Fibroblast of skin of abdomen (primary cell): ENCODE results near the gene AGER.
"Not testable (repeated sequence)": the region's sequence is repeated elsewhere in the genome, so short reads cannot be mapped to it uniquely, and the experiment has no call there.

Experiments used
- DNase-seq: peaks from one replicate; pipeline ENCODE4 v3.0.0-alpha.2; 2013

Gene AGER

GRCh38 chr6:32198866-32199265 lies 14.8 kb upstream of the AGER start:
- no peak for DNase-seq

DNA sequence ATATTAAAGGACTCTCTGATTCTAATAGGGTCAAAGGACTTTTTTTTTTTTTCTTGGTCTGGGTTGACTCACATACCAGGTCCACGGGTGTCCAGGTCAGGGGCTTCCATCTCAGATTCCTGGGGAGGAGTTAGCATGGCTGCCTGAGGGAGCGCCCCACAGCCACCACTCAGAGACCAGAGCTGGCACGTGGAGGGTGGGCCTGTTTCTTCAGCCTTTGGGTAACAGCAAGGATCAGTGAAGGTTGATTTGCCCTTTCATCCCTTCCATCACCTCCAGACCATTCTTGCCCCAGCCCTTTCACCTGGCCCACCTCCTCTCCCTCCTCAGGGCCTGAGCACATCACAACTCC lies 14.3 kb upstream of the AGER start:
- no peak for DNase-seq

- DNase-seq = no peak
Observed at GRCh38 chr6:32196682-32197616, 12.9 kb upstream of the AGER start.

- DNase-seq = peak; percentile 86
Observed at GRCh38 chr6:32195902-32196681, 12.0 kb upstream of the AGER start.

DNA sequence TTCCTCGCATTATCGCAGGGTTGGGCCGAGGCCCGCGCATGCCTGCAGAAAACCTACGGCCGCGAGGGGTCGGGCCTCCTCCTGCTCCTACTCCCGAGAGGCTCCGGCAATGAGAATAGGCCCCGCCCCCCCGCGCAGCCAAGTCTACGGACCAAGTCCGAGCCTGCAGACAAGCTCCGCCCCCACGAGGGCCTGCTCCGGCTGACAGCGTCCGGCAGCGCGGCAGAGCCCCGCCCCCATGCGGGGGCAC lies 11.5 kb upstream of the AGER start:
- peak; percentile 100 for DNase-seq

- DNase-seq = peak; percentile 58
Observed at GRCh38 chr6:32194825-32195651, 11.0 kb upstream of the AGER start.

DNA sequence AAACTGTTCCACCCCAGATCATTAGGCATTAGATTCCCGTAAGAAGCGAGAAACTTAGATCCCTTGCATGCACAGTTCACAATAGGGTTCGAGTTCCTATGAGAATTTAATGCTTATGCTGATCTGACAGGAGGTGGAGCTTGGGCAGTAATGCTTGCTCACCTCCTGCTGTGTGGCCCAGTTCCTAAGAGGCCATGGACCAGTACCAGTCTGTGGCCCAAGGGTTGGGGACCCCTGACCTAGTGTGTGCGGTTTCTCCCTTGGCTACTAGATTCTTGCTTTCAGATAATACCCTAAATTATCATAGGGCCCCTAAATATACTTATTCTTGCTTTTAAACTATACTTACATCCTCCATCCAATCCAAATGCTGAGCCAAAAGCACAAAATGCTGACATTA lies 10.3 kb upstream of the AGER start:
- no peak for DNase-seq

DNA sequence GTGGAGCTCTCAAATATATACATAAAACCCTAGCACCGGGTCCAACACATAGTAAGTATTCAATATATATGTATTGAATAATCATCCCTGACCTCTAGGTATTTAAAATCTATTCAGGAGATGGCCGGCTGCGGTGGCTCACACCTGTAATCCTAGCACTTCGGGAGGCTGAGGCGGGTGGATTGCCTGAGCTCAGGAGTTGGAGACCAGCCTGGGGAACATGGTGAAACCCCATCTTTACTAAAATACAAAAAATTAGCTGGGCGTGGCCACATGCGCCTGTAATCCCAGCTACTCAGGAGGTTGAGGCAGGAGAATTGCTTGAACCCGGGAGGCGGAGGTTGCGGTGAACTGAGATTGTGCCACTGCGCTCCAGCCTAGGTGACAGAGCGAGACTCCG lies 9.0 kb upstream of the AGER start:
- not testable (repeated sequence) for DNase-seq

DNA sequence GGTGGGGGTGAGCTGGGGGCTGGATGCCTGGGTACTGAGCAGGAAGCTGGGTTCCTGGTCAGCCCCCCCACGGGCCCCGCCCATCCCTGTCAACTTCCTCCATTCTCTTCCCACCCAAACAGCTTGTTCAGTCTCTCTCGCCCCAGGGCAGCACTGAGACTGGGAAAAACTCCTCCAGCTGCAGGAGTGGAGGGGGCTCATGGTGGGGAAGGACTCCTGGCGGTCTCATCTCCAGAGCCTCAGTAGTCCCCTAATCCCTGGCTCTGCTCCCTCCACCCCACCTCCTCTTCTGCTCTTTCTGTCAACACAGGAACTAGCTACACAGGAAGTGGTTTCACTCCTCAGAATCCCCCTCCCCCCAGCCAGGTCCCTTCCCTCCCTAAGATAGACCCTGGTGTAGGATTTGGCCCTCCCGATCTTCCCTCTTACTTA lies 8.6 kb upstream of the AGER start, which contains the start of gene GPSM3:
Gene GPSM3, minus strand, starts transcription at position 36 of the 432 bp plus-strand sequence. CDS start 130 bp downstream, outside the sequence.
- DNase-seq = peak; percentile 64

DNA sequence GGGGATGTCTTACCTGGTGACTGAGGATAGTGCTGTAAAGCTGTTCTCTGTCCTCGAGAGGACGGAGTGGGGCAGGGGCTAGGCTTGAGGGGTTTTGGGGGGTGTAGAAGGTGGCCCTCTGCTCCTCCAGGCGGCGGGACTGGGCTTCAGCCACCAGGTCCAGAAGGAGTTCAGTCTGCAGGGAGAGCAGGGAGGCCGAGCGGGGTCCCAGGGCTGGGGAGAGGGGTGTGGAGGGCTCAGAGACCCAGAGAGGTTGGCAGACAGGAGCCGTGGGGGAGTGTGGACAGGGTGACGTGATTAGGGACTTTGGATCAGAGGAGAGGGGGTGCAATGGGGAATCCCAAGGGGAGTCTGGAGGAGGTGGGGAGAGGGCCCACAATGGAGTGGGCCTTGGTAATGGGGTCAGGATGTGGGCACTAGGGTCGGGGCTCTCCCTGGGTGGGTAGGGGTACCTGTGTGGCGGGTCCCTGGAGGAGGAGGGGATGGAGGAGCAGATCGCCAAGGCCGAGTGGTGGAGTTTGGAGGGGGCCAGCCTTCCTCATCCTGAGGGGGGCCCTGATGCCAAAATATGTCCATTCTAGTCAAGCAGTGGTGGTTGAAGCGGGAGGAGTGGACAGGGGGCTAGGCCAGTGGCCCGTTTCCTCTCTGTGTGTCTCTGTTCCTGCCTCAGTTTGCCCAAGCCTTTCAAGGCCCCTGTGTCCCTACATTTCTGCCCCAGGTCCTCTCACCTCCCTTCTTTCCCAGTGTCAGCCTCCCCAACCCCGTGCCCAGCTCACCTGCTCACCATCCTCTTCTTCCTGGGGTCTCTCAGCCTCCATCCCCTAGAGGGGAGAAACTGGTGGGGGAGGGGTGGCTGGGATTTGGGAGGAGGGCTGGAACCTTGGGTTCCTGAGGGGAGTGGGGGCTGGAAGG lies 7.9 kb upstream of the AGER start:
- DNase-seq = no peak

GRCh38 chr6:32190911-32191677 lies 7.0 kb upstream of the AGER start:
- no peak for DNase-seq

DNA sequence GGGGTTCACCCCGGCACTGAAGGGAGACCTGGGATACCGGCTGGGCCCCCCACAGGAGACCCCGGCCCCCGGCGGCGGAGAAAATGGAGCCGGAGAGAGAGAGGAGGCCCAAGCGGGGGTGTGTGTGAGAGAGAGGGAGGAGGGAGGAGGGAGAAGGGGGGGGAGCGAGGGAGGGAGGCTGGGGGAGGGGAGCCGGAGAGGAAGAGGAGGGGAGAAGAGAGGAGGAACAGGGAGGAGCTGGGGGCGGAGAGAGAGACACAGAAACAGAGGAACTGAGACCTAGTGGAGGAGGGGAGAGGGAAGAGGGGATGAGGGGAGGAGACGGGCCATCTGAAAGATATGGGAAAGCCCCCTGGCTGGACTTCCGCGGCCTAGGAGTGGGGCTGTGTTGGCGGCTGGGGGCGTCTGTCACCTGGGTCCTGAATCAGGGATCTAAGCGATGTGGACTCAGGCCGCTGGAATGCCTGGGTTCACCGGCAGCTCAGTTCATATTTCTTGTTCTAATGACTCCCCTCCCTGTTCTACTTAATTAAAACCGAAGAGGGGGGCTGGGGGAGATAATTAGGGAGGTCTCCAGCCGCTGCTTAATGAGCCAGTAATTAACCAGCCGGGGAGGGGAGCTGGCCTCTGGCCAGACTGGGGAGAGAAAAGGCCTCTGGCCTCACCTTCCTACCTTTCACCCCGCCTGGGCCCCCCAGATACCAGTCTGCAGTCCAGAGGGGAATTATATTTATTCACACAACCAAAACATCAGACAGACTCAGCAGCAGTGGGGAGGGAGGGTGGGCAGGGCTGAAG lies 6.2 kb upstream of the AGER start, which contains the start of gene PBX2:
Gene PBX2, minus strand, starts transcription at position 149 of the 798 bp plus-strand sequence. CDS start 287 bp downstream, outside the sequence.
- peak; percentile 94 for DNase-seq

- DNase-seq = no peak
Observed at GRCh38 chr6:32189742-32190053, 5.6 kb upstream of the AGER start.

DNA sequence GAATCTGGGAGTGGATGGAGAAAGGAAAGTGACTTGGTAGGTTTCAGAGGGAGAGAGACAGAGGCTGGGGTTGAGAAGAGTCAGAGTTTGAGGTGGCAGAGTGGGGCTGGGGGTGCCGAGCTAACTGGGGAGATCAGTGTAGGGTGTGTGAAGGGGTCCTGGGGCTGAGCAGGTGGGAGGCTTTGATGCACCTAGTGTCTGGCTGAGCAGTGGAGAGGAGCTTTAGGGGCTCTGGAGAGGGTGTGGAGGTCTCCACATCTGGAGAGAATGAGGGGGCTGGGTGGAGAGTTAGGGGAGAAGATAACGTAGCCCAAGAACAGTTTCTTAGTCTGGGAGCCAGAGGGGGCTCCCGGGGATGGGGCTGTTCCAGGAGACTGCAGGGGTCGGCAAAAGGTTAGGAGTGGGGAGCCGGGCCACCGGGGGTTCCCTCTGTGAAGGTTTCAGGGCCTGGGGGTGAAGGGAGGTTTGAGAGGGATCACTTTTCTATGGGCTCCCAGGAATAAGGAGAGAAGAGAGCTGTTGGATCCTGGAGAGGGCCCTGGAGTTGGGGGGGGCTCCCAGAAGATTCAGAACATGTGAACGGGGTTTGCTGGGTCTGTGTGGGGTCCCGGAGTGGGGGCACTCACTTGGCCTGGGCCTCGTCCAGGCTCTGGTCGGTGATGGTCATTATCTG lies 5.2 kb upstream of the AGER start:
- no peak for DNase-seq

DNA sequence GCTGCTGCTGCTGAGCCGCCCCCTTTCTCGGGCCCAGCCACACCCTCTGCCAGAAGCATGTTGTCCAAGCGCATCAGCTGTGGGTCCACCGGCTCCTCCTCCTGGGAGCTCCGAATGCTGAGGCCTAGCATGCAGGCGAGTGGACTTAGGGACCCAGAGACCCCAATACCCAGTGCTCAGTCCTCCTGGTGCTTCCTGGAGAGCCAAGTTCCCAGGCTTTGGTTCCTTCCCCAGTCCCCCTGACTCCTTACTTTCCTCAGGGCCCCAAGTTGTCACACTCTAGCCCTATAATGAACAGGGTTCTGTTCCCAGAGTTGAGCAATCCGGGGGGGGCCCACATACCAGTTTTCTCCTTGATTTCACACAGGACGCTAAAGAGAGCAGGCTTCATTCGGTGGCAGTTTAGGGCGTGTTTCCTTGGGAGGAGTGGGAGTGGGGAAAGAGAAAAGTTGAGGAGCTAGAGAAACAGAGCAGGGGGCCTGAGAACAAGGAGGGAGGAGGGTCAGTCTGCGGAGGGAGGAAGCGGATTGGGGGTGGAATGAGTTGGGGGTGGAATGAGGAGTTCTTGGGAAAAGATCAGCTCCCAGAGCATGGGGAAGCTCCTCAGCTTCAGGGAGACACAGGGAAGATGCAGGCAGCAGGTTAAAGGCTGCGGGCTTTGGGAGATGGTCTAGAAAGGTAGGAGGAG lies 4.5 kb upstream of the AGER start:
- peak; percentile 16 for DNase-seq

DNA sequence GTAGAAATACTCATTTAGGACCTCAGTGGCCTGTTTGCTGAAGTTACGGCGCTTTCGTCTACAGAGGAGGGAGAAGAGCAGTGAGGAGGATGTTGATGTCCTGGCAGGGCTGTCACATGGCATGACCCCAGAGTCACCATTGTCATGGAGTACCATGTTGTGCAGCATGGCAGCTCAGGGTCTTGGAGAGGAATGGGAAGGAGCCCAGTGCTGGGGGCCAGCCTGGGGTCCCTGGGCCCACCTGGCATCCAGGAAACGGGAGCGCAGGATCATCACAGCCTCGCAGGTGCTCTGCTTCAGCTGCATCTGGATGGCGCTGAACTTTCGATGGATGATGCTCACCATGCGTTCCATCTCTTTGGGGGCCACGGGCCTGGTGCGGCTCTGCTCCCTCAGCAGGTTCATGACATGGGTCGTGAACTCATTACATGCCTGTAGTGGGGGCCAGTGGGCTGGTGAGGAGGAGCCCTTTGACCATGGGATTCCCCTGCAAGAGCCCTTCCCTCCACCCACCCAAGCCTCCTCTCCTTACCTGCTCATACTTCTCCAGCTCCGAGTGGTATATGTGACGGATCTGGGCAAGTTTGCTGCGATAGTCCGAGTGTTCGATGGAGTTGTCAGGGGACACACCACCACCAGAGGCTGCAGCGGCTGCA lies 3.8 kb upstream of the AGER start:
- not testable (repeated sequence) for DNase-seq

- DNase-seq = no peak
Observed at GRCh38 chr6:32187009-32187709, 3.1 kb upstream of the AGER start.
